Measurements from ENCODE around the gene NRG3. TPM values are rescaled to one million over a fixed set of nuclear protein-coding genes. Genes with fewer than 3 reads are reported as not detected.
A peak's percentile ranks its signal among the peaks of the same experiment; 100 is the strongest.
"Not testable (repeated sequence)": the region's sequence is repeated elsewhere in the genome, so short reads cannot be mapped to it uniquely, and the experiment has no call there.

The NRG3 gene
- total and polyA plus RNA-seq, 12 donors, result 0.46 to 3.8 (median 1.3) TPM

DNA sequence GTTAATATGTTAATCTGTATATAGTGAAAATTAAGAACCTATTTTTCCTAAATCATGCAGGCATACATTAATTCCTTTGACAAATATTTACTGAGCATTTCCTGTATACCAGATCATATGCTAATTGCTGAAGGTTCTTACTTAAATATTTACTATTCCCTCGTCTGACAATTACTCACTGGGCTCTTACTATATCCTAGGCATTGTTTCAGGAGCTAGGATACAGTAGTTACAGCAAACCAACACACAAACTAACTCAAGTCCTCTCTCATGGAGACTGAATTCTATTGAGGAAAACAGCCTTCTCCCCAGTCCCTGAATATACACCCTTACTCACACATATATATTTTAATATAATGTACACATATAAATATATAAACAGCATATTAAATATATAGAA lies 786.0 kb downstream of the NRG3 start:
- H3K27ac ChIP-seq, result no peak overlapping the region
- WGBS, 4 donors, result 22 to 53% (median 29%) methylated on average over 1 of the region's 1 CpG
- TF ChIP-seq, protein P1, sequence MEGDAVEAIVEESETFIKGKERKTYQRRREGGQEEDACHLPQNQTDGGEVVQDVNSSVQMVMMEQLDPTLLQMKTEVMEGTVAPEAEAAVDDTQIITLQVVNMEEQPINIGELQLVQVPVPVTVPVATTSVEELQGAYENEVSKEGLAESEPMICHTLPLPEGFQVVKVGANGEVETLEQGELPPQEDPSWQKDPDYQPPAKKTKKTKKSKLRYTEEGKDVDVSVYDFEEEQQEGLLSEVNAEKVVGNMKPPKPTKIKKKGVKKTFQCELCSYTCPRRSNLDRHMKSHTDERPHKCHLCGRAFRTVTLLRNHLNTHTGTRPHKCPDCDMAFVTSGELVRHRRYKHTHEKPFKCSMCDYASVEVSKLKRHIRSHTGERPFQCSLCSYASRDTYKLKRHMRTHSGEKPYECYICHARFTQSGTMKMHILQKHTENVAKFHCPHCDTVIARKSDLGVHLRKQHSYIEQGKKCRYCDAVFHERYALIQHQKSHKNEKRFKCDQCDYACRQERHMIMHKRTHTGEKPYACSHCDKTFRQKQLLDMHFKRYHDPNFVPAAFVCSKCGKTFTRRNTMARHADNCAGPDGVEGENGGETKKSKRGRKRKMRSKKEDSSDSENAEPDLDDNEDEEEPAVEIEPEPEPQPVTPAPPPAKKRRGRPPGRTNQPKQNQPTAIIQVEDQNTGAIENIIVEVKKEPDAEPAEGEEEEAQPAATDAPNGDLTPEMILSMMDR (IDR thresholded peaks at IDR 0.05), result no peak
- H3K27me3 ChIP-seq, result no peaks in the 10 kb centered on the region
- no peaks in the 10 kb centered on the region for H3K36me3 ChIP-seq (replicated peaks in 1 of 2)
- H3K4me3 ChIP-seq, result no peak overlapping the region
- no peak for DNase-seq
- H3K4me1 ChIP-seq (replicated peaks in 1 of 2), result no peaks in the 10 kb centered on the region
- no peaks in the 10 kb centered on the region for H3K9me3 ChIP-seq (replicated peaks in 1 of 3)
- intact Hi-C loops (cut with DNase I), result no loop called here

DNA sequence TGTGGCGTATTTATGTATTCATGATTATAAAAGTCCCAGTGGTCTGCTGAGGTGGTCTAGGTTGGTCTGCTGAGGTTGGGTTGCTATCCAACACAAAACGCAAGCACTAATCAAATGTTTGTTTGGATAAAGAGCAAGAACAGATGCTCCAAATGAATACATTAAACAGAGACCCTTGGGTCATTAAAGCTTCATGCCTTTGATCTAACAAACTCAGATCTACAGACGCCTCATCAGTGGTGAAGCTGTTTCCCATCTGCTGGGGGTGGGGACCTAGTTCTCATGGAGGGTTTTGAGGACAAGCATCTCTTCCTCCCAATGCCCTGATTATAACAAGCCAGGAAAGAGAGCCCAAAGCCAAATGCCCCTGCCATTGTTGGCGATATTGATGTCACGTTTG lies 786.7 kb downstream of the NRG3 start:
- Histone ChIP-seq H3K9me3 (replicated peaks in 1 of 3) (no peaks in the 10 kb centered on the region), H3K27me3 (no peaks in the 10 kb centered on the region), H3K27ac (no peak overlapping the region), H3K4me3 (no peak overlapping the region), H3K4me1 (replicated peaks in 1 of 2) (no peaks in the 10 kb centered on the region), H3K36me3 (replicated peaks in 1 of 2) (no peaks in the 10 kb centered on the region)
- intact Hi-C loops (cut with DNase I), result no loop called here
- 76 to 92% (median 80%) methylated on average over 5 of the region's 5 CpGs for WGBS, 4 donors
- TF ChIP-seq, protein P1 (IDR thresholded peaks at IDR 0.05), result no peak
- TF ChIP-seq POLR2A (IDR thresholded peaks at IDR 0.05), result no peak
- no peak for DNase-seq

DNA sequence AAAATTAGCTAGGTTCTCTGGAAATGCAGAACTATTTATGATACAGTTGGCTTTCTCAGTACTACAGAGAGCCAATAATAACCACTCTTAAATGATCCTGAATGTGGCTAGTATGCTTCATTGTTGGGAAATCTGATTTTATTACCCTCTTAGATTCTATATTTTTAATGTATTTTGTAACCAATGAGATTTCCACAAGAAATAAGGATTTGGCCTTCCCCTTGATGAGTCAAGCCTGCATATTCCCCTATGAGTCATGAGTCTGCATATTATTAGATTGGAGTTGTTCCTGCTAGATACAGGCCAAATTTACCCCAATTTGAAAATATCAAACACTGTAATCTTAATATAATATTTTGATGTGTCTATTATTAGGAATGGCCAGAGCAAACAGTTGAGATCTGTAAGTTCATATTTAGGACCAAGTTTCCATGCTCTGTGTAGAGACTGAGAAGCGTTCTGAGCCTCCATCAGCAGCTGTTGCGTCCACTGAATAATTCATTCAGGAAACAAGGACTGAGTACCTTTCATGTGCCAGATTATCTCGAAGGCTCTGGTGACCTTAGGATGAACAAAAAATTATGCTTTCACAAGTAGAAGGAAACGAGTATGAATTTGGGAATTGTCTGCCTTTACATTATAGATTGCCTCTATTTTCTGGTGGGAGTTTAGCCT lies 793.4 kb downstream of the NRG3 start:
- no peak for DNase-seq
- no peak for TF ChIP-seq POLR2A (IDR thresholded peaks at IDR 0.05)
- TF ChIP-seq, protein P1 (IDR thresholded peaks at IDR 0.05), result no peak
- H3K27ac ChIP-seq, result peak overlapping the region in 1 of 5 donors; percentile 1
- 48 to 71% (median 67%) methylated on average over 4 of the region's 4 CpGs for WGBS, 4 donors
- no peak overlapping the region for H3K4me3 ChIP-seq
- intact Hi-C loops (cut with DNase I), result no loop called here
- peaks cover 0 to 5% of the 10 kb centered on the region in 2 donors for H3K4me1 ChIP-seq (replicated peaks in 1 of 2)
- no peaks in the 10 kb centered on the region for H3K36me3 ChIP-seq (replicated peaks in 1 of 2)
- H3K27me3 ChIP-seq, result no peaks in the 10 kb centered on the region
- no peaks in the 10 kb centered on the region for H3K9me3 ChIP-seq (replicated peaks in 1 of 3)

DNA sequence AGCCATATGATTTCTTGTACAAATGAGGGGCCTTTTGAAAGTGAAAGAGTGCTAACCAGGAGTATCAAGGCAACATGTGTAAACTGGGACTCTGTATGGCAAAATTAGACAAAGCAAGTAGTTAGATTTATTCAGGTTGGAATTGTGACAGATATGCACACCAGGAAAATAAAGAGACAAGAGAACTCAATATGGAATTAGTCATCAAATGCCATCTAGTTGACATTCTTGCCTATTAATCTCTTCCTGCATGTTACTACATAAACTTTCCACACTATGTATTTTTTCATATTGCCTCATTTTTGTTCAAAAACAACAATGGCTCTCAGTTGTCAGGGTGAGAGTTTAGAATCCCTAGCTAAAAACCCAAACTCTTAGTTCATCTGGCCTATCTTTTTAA lies 799.0 kb downstream of the NRG3 start:
- no peak overlapping the region for H3K4me3 ChIP-seq
- intact Hi-C loops (cut with DNase I), result no loop called here
- no peaks in the 10 kb centered on the region for H3K4me1 ChIP-seq (replicated peaks in 1 of 2)
- H3K27ac ChIP-seq, result no peak overlapping the region
- TF ChIP-seq, protein P1 (IDR thresholded peaks at IDR 0.05), result no peak
- TF ChIP-seq POLR2A (IDR thresholded peaks at IDR 0.05), result no peak
- no peaks in the 10 kb centered on the region for H3K27me3 ChIP-seq
- no peaks in the 10 kb centered on the region for H3K9me3 ChIP-seq (replicated peaks in 1 of 3)
- H3K36me3 ChIP-seq (replicated peaks in 1 of 2), result no peaks in the 10 kb centered on the region
- DNase-seq, result no peak

DNA sequence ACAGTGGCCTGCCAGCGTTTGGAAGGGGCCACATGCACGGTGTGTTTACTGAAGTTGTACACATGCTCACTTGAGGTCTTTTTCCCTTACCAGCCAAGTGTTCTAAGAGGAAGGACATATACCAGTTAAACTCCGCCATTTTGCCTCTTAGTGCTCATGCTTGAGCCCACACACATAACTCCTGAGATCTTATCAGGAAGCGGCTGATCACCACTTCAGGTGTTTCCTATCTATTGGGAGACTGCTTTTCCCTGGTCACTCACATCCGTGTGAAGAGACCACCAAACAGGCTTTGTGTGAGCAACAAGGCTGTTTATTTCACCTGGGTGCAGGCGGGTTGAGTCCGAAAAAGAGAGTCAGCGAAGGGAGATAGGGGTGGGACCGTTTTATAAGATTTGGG lies 802.9 kb downstream of the NRG3 start:
- not testable (repeated sequence) for DNase-seq
- 92 to 96% (median 94%) methylated on average over 9 of the region's 9 CpGs for WGBS, 4 donors

DNA sequence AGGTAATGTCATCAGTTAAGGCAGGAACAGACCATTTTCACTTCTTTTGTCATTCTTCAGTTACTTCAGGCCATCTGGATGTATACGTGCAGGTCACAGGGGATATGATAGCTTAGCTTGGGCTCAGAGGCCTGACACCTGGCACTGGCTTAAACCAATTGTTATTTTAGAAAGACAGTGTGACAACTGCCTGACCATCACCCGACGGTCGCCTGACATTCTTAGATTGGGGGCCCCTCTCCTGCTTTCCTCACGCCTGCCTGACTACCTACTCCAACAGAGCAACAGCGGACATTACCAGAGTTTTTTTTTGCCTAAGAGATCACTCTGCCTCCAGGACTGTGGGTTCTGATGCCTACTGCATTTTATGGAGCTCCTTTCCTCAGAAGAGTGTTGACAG lies 803.5 kb downstream of the NRG3 start:
- H3K27me3 ChIP-seq; H3K9me3 ChIP-seq (replicated peaks in 1 of 3); H3K4me1 ChIP-seq (replicated peaks in 1 of 2); intact Hi-C loops (cut with DNase I); DNase-seq; H3K4me3 ChIP-seq; H3K36me3 ChIP-seq (replicated peaks in 1 of 2); H3K27ac ChIP-seq: not testable (repeated sequence)
- 78 to 88% (median 86%) methylated on average over 6 of the region's 6 CpGs for WGBS, 4 donors

More for the DNA sequence above, 802.9 kb downstream of the NRG3 start:
- H3K27ac ChIP-seq; H3K4me1 ChIP-seq (replicated peaks in 1 of 2); H3K36me3 ChIP-seq (replicated peaks in 1 of 2); H3K9me3 ChIP-seq (replicated peaks in 1 of 3); H3K27me3 ChIP-seq; H3K4me3 ChIP-seq; intact Hi-C loops (cut with DNase I): not testable (repeated sequence)
